ENCODE measurements around the gene KLHL40.

KLHL40 gene

DNA sequence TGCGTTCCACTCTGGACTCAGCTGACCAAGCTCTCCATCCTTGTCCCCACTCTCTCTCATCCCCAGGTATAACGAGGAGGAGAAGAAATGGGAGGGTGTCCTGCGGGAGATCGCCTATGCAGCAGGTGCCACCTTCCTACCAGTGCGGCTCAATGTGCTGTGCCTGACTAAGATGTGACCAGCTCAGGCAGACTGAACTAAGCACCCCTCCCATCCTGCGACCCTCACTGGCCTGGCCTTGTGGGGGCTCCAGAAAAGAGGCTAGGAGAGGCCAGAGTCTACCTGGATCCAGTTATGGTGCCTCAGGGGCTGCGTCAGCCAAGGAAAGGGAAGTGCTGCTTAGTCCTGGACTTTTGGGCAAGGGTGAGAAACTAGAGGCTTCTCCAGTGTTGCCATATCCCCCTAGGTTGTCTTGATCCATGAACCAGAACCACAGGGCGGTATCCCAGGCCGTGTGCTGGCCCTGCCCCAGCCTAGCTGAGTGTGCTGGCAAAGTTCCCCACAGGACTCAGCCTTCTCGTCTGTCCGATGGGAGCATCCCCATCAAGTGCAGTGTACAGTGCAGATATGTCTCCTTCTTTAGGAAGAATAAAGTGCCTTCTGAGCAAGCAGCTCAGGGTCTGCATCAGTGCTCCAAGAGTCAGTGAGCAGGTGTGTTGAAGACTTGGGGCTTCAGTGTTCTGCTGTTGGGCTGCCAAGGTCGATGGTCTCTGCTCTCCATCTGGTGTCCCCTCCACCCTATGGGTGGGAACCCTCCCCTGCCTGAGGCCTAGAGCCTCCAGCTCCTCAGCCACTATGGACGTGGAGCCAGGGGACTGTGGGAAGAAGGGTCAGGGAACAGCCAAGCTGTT, 6.7 kb downstream of the KLHL40 start:
- DNase-seq (ENCODE audit: extremely low read depth, low read depth): no peak
- TF ChIP-seq, protein P1, sequence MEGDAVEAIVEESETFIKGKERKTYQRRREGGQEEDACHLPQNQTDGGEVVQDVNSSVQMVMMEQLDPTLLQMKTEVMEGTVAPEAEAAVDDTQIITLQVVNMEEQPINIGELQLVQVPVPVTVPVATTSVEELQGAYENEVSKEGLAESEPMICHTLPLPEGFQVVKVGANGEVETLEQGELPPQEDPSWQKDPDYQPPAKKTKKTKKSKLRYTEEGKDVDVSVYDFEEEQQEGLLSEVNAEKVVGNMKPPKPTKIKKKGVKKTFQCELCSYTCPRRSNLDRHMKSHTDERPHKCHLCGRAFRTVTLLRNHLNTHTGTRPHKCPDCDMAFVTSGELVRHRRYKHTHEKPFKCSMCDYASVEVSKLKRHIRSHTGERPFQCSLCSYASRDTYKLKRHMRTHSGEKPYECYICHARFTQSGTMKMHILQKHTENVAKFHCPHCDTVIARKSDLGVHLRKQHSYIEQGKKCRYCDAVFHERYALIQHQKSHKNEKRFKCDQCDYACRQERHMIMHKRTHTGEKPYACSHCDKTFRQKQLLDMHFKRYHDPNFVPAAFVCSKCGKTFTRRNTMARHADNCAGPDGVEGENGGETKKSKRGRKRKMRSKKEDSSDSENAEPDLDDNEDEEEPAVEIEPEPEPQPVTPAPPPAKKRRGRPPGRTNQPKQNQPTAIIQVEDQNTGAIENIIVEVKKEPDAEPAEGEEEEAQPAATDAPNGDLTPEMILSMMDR (IDR thresholded peaks at IDR 0.05; ENCODE audit: low read depth, low read length): no peak

DNA sequence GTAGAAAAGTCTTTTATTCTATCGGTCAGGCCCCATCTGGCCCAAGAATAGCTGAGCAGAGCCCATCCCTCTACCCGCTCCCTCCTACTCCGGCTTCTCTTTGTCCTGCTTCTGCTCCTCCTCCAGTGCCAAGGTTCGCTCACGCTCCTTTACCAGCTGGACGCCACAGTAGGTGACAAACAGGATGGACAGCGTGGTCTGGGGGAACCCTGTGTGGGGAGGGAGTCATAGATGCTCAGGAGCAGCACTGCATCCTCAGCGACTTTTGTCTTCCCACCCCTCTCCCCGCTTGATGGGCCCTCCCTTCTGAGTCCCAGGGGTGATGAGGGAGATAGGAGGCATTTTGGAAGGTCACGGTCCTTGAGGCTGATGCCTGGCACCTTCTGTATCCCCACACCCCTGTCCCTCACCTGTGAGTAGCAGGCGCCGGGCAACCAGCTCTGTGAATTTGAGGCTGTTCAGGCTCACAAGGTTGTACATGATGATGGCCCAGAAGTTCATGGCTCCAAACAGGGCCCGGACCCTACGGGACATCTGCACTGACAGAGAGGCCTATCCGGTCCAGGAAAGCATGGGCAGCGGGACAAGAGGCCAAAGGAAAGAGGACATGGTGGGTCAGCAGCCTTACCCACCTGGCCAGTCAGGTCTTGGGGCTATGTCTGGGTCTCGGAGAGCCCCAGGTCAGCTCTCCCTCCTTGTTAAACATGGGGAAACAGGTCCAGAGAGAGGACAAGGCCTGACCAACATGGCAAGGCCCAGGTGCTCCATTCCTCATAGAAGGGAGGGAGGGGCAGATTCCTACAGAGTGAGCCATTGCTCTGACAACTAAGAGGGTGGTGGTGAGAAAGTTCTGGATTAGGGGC, 7.6 kb downstream of the KLHL40 start:
- TF ChIP-seq, protein P1 (IDR thresholded peaks at IDR 0.05; ENCODE audit: low read depth, low read length): no peak
- no peak for DNase-seq (ENCODE audit: extremely low read depth, low read depth)

- TF ChIP-seq, protein P1 (IDR thresholded peaks at IDR 0.05; ENCODE audit: low read depth, low read length): no peak
- no peak for DNase-seq (ENCODE audit: extremely low read depth, low read depth)
These were observed 8.2 kb downstream of the KLHL40 start for GRCh38 chr3:42693530-42693930.

- no peak for DNase-seq (ENCODE audit: extremely low read depth, low read depth)
- TF ChIP-seq, protein P1 (IDR thresholded peaks at IDR 0.05; ENCODE audit: low read depth, low read length): no peak
These were observed 9.0 kb downstream of the KLHL40 start for GRCh38 chr3:42694366-42694765.

GRCh38 chr3:42696356-42697288, 11.3 kb downstream of the KLHL40 start:
- DNase-seq (ENCODE audit: extremely low read depth, low read depth): no peak
- TF ChIP-seq, protein P1 (IDR thresholded peaks at IDR 0.05; ENCODE audit: low read depth, low read length): no peak

- no peak for DNase-seq (ENCODE audit: extremely low read depth, low read depth)
- TF ChIP-seq, protein P1 (IDR thresholded peaks at IDR 0.05; ENCODE audit: low read depth, low read length): no peak
These were observed 12.1 kb downstream of the KLHL40 start for GRCh38 chr3:42697289-42698051.

Measured in AG09319 (cell line).